Uterus (tissue), 4 donors: ENCODE results near the gene IZUMO2. TPM values are rescaled to one million over a fixed set of nuclear protein-coding genes. Genes with fewer than 3 reads are reported as not detected.
"Not testable (repeated sequence)": the region's sequence is repeated elsewhere in the genome, so short reads cannot be mapped to it uniquely, and the experiment has no call there.

Experiments used
- DNase-seq, 2 donors: peaks; one replicate each; pipeline ENCODE4 v3.0.0-alpha.2; 2019 to 2020
- H3K27ac ChIP-seq, 2 donors: fragments of 200-600 bp; sonication (generic); 1 replicate in 1 of 2; 2 replicates in 1 of 2; pipeline ENCODE4 v1.5.1; 2016 to 2018
- H3K27me3 ChIP-seq, 2 donors: fragments of 200-600 bp; sonication (generic); one replicate each; pipeline ENCODE4 v1.5.1; 2018 to 2019; ENCODE audit warnings: control low read depth in 1 of 2
- H3K36me3 ChIP-seq, 2 donors: fragments of 200-600 bp; sonication (generic); one replicate each; pipeline ENCODE4 v1.5.1; 2019; ENCODE audit warnings: control low read depth in 1 of 2
- H3K4me1 ChIP-seq, 2 donors: fragments of 200-600 bp; sonication (generic); one replicate each; pipeline ENCODE4 v1.5.1; 2018 to 2019; ENCODE audit warnings: control low read depth in 1 of 2
- H3K4me3 ChIP-seq, 2 donors: fragments of 200-600 bp; sonication (generic); 1 replicate in 1 of 2; 2 replicates in 1 of 2; pipeline ENCODE4 v1.5.1; 2018 to 2019; ENCODE audit warnings: mild to moderate bottlenecking in 1 of 2
- H3K9me3 ChIP-seq, 2 donors: fragments of 200-600 bp; sonication (generic); one replicate each; pipeline ENCODE4 v1.5.1; 2019; ENCODE audit warnings: control low read depth in 1 of 2
- POLR2A ChIP-seq, 2 donors: fragments of 450-650 bp; IDR thresholded peaks; one replicate each; pipeline ENCODE4 v1.6.1; 2016; ENCODE audit warnings: antibody characterized with exemption in 2 of 2, mild to moderate bottlenecking in 1 of 2, moderate library complexity in 1 of 2
- intact Hi-C: fragments of 100-400 bp; cut with DNase I; formaldehyde crosslinking; loops from one replicate; pipeline ENCODE4 v1.15.1; 2023; ENCODE audit warnings: low total_unique reads
- total RNA-seq, 4 donors: library from RNA; depleted of rRNA in 3 of 4; stranded (reverse); fragments of >200 nt in 3 of 4; gene quantifications; one replicate each; pipeline versions ENCODE4 v1.1.0 to v1.2.4, GENCODE V29; 2014 to 2023
- TF ChIP-seq, protein P1 (sequence below), 4 experiments: fragments of 200-600 bp in 2 of 4; fragments of 450-650 bp in 2 of 4; sonication (generic) in 2 of 4; IDR thresholded peaks; one replicate each; pipeline ENCODE4 v1.5.1; 2016 to 2019; ENCODE audit warnings: antibody characterized with exemption in 4 of 4, mild to moderate bottlenecking in 2 of 4, moderate library complexity in 1 of 4
- donor health status: DM: yes; HTN: yes; CAD: no.

IZUMO2 gene
- total RNA-seq, 4 donors from 2014 or later: not detected

DNA sequence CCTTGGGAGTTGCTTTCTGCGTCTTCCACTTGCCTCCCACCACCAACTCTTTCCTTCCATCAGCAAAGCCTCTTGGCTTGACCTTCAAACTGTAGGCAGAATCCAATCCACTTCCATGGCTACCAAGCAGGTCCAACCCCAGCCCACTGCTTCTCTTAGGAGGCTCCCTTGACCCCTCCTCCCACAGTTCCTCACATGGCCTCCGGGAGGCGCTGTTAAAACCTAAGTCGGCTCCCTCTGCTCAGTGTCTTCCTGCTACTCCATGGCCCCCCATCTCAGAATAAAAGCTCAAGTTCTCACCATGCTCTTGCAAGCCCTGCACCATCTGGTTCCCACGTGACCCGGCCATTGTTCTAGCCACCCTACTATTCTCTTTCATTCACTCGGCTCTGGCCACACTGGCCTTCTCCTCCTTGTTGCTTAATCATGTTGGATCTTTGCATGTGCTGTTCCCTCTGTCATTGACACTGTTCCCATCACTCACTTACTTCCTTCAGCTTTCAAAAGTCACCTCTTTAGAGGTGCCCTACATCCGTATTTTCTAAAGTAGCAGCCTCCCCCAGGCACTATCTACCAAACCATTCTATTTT lies 7.5 kb downstream of the IZUMO2 start:
- DNase-seq: no peak
- Histone ChIP-seq H3K4me3 (no peak overlapping the region), H3K27ac (no peak overlapping the region), H3K27me3 (no peaks in the 10 kb centered on the region), H3K9me3 (no peaks in the 10 kb centered on the region), H3K36me3 (no peaks in the 10 kb centered on the region), H3K4me1 (no peaks in the 10 kb centered on the region)
- intact Hi-C loops: no loop called here
- TF ChIP-seq POLR2A (IDR thresholded peaks at IDR 0.05): no peak
- TF ChIP-seq, protein P1, sequence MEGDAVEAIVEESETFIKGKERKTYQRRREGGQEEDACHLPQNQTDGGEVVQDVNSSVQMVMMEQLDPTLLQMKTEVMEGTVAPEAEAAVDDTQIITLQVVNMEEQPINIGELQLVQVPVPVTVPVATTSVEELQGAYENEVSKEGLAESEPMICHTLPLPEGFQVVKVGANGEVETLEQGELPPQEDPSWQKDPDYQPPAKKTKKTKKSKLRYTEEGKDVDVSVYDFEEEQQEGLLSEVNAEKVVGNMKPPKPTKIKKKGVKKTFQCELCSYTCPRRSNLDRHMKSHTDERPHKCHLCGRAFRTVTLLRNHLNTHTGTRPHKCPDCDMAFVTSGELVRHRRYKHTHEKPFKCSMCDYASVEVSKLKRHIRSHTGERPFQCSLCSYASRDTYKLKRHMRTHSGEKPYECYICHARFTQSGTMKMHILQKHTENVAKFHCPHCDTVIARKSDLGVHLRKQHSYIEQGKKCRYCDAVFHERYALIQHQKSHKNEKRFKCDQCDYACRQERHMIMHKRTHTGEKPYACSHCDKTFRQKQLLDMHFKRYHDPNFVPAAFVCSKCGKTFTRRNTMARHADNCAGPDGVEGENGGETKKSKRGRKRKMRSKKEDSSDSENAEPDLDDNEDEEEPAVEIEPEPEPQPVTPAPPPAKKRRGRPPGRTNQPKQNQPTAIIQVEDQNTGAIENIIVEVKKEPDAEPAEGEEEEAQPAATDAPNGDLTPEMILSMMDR (IDR thresholded peaks at IDR 0.05): no peak

- H3K4me1 ChIP-seq: no peaks in the 10 kb centered on the region
- H3K27ac ChIP-seq: no peak overlapping the region
- H3K9me3 ChIP-seq: no peaks in the 10 kb centered on the region
- DNase-seq: no peak
- intact Hi-C loops: no loop called here
- H3K27me3 ChIP-seq: no peaks in the 10 kb centered on the region
- no peak overlapping the region for H3K4me3 ChIP-seq
- TF ChIP-seq, protein P1 (IDR thresholded peaks at IDR 0.05): no peak
- H3K36me3 ChIP-seq: no peaks in the 10 kb centered on the region
These were observed 8.6 kb downstream of the IZUMO2 start for GRCh38 chr19:50154529-50154928.

DNA sequence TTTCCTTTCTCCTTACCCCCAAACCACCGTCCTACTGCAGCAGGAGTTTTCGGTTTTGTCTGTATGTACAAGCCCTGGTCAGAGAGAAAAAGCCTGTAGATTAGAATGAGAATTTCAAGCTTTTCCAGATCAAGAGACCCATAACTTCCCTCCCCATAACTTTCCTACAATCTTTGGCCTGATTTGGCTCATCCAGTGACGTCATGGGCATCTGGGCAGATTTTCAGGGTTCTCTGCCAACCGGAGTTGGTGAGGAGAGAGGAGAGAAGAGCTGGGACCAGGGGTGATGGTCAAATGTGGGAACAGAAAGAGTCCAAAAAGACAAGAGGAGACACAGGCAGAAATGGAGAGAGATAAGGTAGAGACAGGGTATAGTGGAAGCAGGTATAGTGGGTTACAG lies 10.5 kb downstream of the IZUMO2 start:
- intact Hi-C loops: no loop called here
- Histone ChIP-seq H3K4me3 (no peak overlapping the region), H3K4me1 (no peaks in the 10 kb centered on the region), H3K27ac (no peak overlapping the region), H3K27me3 (no peaks in the 10 kb centered on the region), H3K36me3 (no peaks in the 10 kb centered on the region), H3K9me3 (no peaks in the 10 kb centered on the region)
- no peak for DNase-seq
- TF ChIP-seq, protein P1 (IDR thresholded peaks at IDR 0.05): no peak
- TF ChIP-seq POLR2A (IDR thresholded peaks at IDR 0.05): no peak

- TF ChIP-seq, protein P1 (IDR thresholded peaks at IDR 0.05): no peak
- no peak for TF ChIP-seq POLR2A (IDR thresholded peaks at IDR 0.05)
- Histone ChIP-seq H3K36me3 (no peaks in the 10 kb centered on the region), H3K27me3 (no peaks in the 10 kb centered on the region), H3K9me3 (no peaks in the 10 kb centered on the region), H3K27ac (no peak overlapping the region), H3K4me1 (no peaks in the 10 kb centered on the region), H3K4me3 (no peak overlapping the region)
- DNase-seq: no peak
- intact Hi-C loops: no loop called here
These were observed 14.6 kb downstream of the IZUMO2 start for GRCh38 chr19:50148528-50148927.

GRCh38 chr19:50147462-50148423 lies 15.3 kb downstream of the IZUMO2 start:
- Histone ChIP-seq H3K36me3 (no peaks in the 10 kb centered on the region), H3K4me1 (no peaks in the 10 kb centered on the region), H3K27ac (peak overlapping the region; percentile 66 to 79), H3K9me3 (no peaks in the 10 kb centered on the region), H3K27me3 (no peaks in the 10 kb centered on the region), H3K4me3 (peak overlapping the region; percentile 56 to 69)
- TF ChIP-seq, protein P1 (IDR thresholded peaks at IDR 0.05): peak; percentile 4 to 53 (median 41)
- peak in 1 of 2 donors; percentile 31 for TF ChIP-seq POLR2A (IDR thresholded peaks at IDR 0.05)
- intact Hi-C loops: no loop called here
- peak; percentile 84 to 90 for DNase-seq

DNA sequence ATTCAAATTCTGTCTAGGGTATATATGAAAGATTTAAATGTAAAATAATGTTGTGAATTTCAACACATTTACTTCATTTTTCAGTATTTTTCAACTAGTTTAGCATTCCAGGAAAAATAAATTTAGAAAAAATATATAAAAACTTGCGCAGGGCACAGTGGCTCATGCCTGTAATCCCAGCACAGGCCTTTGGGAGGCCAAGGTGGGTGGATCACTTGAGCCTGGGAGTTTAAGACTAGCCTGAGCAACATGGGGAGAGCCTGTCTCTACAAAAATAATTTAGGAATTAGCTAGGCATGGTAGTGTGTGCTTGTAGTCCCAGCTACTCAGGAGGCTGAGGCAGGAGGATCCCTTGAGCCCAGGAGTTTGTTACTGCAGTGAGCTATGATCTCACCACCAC lies 21.2 kb downstream of the IZUMO2 start:
- H3K36me3 ChIP-seq, H3K27ac ChIP-seq, intact Hi-C loops, DNase-seq, H3K27me3 ChIP-seq, H3K9me3 ChIP-seq, H3K4me1 ChIP-seq, H3K4me3 ChIP-seq: not testable (repeated sequence)

GRCh38 chr19:50140118-50140845 lies 22.8 kb downstream of the IZUMO2 start:
- H3K9me3 ChIP-seq, H3K4me3 ChIP-seq, H3K27ac ChIP-seq, H3K4me1 ChIP-seq, DNase-seq, H3K36me3 ChIP-seq, intact Hi-C loops: not testable (repeated sequence)
- peaks cover 0 to 11% of the 10 kb centered on the region in 2 donors for H3K27me3 ChIP-seq
